OCI-M2 (cell line): ENCODE measurements around the gene ADAMTS18.
"Not testable (repeated sequence)": the region's sequence is repeated elsewhere in the genome, so short reads cannot be mapped to it uniquely, and the experiment has no call there.

Experiments used
- DNase-seq: peaks from one replicate; lab custom pipeline; 2025; ENCODE audit not compliant: unreplicated experiment; lab: John Stamatoyannopoulos, UW

The ADAMTS18 gene

GRCh38 chr16:77434530-77435271 is at the start of gene ADAMTS18:
TSS of gene ADAMTS18 (minus strand) at chr16:77435034. CDS start at chr16:77434695, 339 bp downstream.
- no peak for DNase-seq

GRCh38 chr16:77480681-77481315 is 46.0 kb upstream of the ADAMTS18 start:
- DNase-seq: no peak

GRCh38 chr16:77472262-77472661 is 37.4 kb upstream of the ADAMTS18 start:
- DNase-seq: no peak

GRCh38 chr16:77470851-77471250 is 36.0 kb upstream of the ADAMTS18 start:
- DNase-seq: no peak

GRCh38 chr16:77469634-77470033 is 34.8 kb upstream of the ADAMTS18 start:
- DNase-seq: no peak

- DNase-seq: no peak
Measured at GRCh38 chr16:77468831-77469230, 34.0 kb upstream of the ADAMTS18 start.

- no peak for DNase-seq
Measured at GRCh38 chr16:77467821-77468335, 33.0 kb upstream of the ADAMTS18 start.

GRCh38 chr16:77463659-77464058 is 28.8 kb upstream of the ADAMTS18 start:
- DNase-seq: not testable (repeated sequence)

- DNase-seq: no peak
Measured at GRCh38 chr16:77462894-77463293, 28.1 kb upstream of the ADAMTS18 start.

GRCh38 chr16:77459534-77460254 is 24.9 kb upstream of the ADAMTS18 start:
- no peak for DNase-seq

GRCh38 chr16:77457046-77457445 is 22.2 kb upstream of the ADAMTS18 start:
- no peak for DNase-seq

- no peak for DNase-seq
Measured at GRCh38 chr16:77452243-77452642, 17.4 kb upstream of the ADAMTS18 start.

GRCh38 chr16:77450790-77451487 is 16.1 kb upstream of the ADAMTS18 start:
- no peak for DNase-seq

GRCh38 chr16:77449208-77449607 is 14.4 kb upstream of the ADAMTS18 start:
- DNase-seq: no peak

GRCh38 chr16:77445324-77445723 is 10.5 kb upstream of the ADAMTS18 start:
- no peak for DNase-seq

GRCh38 chr16:77444147-77444460 is 9.3 kb upstream of the ADAMTS18 start:
- DNase-seq: no peak

GRCh38 chr16:77443357-77444146 is 8.7 kb upstream of the ADAMTS18 start:
- no peak for DNase-seq

- no peak for DNase-seq
Measured at GRCh38 chr16:77442078-77442477, 7.2 kb upstream of the ADAMTS18 start.

GRCh38 chr16:77439106-77439505 is 4.3 kb upstream of the ADAMTS18 start:
- no peak for DNase-seq

- no peak for DNase-seq
Measured at GRCh38 chr16:77437859-77438258, 3.0 kb upstream of the ADAMTS18 start.
